H1 (cell line): ENCODE data around the gene ACACB. TPM values are rescaled to one million over a fixed set of nuclear protein-coding genes. Genes with fewer than 3 reads are reported as not detected.

Experiments
- SP1 ChIP-seq: IDR thresholded peaks from 2 replicates; pipeline ENCODE4 v1.6.1; 2011; ENCODE audit warnings: low read depth, low read length
- polyA plus RNA-seq, 7 experiments: library from polyadenylated mRNA; depleted of rRNA in 3 of 7; stranded (reverse) in 5 of 7; unstranded in 2 of 7; fragments of >200 nt in 5 of 7; fragments of 200-250 nt in 2 of 7; gene quantifications; 1 replicate in 5 of 7; 2 replicates in 1 of 7; 4 replicates in 1 of 7; pipeline versions ENCODE4 v1.2.1 to v1.2.3, GENCODE V29; 2011 to 2013; ENCODE audit warnings: missing spikeins in 2 of 7, mixed read lengths in 2 of 7
- total RNA-seq: library from RNA; stranded (reverse); fragmentation: NEBNext Ultra II Directional; extraction: Animal tissue kit (Norgen Biotek cat#: 25700); gene quantifications from 2 replicates; pipeline ENCODE4 v1.2.1, GENCODE V29; 2021

Gene ACACB
- total and polyA plus RNA-seq, 2 of the 8 experiments (the other 6 are each of a cell fraction or from before 2014, with no cell fraction given) = 5.8 to 15.3 TPM

GRCh38 chr12:109273354-109273753 lies 157.0 kb downstream of the ACACB start (continued):
- TF ChIP-seq SP1 = no peak
